Measurements from ENCODE around the gene DPP6.
"Not testable (repeated sequence)": the region's sequence is repeated elsewhere in the genome, so short reads cannot be mapped to it uniquely, and the experiment has no call there.

DNA sequence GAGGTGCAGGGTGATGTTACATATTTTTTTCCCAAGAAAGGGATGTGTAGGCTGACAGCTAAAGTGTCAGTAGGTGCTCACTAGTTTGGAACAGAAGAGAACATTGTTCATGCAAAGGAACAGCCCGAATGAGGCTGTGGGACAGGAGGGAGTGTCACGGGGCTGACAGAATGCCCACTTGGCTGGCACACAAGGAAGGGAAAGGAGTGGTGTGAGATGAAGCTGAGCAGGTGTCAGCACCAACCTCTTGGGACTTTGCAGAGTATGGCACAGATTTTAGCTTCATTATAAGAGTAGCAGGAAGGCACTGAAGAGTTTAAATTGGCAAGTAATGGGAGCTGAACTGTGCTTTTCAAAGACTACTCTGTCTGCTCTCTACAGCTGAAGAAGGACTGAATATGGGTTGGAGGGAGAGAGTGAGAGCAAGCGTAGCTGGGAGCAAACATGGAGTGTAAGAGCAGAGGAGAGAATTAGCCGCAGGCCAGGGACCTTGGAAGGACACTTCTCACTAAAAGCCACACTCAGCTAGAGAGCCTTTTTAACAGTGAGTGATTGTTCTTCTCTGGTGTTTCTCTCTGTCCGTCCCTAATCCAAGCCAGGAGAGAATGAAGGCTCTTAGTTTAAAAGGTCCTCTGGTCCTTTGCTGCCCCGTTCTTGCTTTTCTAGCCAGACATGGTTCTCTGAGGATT is 35.0 kb downstream of the DPP6 start:
- TF ChIP-seq, protein P1, sequence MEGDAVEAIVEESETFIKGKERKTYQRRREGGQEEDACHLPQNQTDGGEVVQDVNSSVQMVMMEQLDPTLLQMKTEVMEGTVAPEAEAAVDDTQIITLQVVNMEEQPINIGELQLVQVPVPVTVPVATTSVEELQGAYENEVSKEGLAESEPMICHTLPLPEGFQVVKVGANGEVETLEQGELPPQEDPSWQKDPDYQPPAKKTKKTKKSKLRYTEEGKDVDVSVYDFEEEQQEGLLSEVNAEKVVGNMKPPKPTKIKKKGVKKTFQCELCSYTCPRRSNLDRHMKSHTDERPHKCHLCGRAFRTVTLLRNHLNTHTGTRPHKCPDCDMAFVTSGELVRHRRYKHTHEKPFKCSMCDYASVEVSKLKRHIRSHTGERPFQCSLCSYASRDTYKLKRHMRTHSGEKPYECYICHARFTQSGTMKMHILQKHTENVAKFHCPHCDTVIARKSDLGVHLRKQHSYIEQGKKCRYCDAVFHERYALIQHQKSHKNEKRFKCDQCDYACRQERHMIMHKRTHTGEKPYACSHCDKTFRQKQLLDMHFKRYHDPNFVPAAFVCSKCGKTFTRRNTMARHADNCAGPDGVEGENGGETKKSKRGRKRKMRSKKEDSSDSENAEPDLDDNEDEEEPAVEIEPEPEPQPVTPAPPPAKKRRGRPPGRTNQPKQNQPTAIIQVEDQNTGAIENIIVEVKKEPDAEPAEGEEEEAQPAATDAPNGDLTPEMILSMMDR (IDR thresholded peaks at IDR 0.05) = not testable (repeated sequence)
- not testable (repeated sequence) for TF ChIP-seq POLR2A (IDR thresholded peaks at IDR 0.05)

Data from heart left ventricle (tissue), 13 donors.